GM20000 (cell line): Measurements from ENCODE around the gene OLA1.
"Not testable (repeated sequence)": the region's sequence is repeated elsewhere in the genome, so short reads cannot be mapped to it uniquely, and the experiment has no call there.

Source experiments
- DNase-seq: peaks from one replicate; pipeline ENCODE4 v3.0.0; 2012; ENCODE audit warnings: low spot score
- TF ChIP-seq, protein P1 (sequence below): IDR thresholded peaks from 2 replicates; pipeline ENCODE4 v1.5.1; 2012; ENCODE audit warnings: mild to moderate bottlenecking, control low read depth; ENCODE audit errors: extremely low read depth, missing control alignments

Gene OLA1

DNA sequence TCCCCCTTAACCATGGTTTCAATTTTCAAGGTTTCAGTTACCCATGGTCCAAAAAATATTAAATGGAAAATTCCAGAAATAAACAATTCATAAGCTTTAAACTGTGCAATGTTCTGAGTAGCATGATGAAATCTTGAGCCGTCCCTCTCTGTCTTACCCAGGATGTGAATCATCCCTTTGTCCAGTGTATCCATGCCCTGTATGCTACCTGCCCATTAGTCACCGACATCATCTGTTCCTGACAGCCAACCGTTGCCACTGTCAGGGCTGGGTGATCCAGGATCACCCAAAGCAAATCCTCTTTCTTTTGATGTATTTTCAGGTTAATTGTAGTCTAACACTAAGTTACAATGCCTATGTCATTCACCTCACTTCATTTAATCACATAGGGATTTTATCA lies 15.7 kb upstream of the OLA1 start:
- no peak for DNase-seq
- TF ChIP-seq, protein P1, sequence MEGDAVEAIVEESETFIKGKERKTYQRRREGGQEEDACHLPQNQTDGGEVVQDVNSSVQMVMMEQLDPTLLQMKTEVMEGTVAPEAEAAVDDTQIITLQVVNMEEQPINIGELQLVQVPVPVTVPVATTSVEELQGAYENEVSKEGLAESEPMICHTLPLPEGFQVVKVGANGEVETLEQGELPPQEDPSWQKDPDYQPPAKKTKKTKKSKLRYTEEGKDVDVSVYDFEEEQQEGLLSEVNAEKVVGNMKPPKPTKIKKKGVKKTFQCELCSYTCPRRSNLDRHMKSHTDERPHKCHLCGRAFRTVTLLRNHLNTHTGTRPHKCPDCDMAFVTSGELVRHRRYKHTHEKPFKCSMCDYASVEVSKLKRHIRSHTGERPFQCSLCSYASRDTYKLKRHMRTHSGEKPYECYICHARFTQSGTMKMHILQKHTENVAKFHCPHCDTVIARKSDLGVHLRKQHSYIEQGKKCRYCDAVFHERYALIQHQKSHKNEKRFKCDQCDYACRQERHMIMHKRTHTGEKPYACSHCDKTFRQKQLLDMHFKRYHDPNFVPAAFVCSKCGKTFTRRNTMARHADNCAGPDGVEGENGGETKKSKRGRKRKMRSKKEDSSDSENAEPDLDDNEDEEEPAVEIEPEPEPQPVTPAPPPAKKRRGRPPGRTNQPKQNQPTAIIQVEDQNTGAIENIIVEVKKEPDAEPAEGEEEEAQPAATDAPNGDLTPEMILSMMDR: no peak

GRCh38 chr2:174259981-174260380 lies 11.6 kb upstream of the OLA1 start:
- TF ChIP-seq, protein P1: no peak
- no peak for DNase-seq

GRCh38 chr2:174254267-174254666 lies 5.9 kb upstream of the OLA1 start:
- DNase-seq: no peak
- TF ChIP-seq, protein P1: no peak

DNA sequence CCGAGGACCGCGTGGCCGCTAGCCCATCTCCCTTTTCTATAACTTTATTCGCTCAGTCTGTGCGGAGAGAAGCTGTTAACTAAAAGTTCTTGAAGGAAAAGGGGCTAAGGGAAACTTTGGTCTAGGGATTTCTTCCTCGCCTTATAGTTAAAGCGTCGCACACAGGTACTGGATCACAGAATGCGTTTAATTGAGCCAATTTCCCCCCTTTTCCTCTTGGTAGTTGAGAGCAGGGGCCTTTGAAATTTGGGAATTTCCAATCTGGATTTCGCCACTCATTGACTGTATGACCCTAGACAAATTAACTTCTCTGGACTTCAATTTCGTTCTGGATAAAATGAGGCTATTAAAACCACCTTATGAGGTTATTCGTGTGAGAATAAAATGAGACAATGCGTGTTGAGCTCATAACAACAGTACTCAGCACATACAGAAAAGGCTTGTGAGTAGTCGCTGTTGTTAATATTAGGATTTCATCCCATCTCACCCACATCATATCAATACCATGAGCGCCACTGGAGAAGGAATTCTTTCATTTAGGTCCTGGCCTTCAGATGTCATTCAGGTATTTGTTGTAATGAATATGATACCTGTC lies 763 bp upstream of the OLA1 start:
- TF ChIP-seq, protein P1: no peak
- no peak for DNase-seq

GRCh38 chr2:174247474-174248186 lies 702 bp downstream of the OLA1 start:
- peak; percentile 36 for DNase-seq
- TF ChIP-seq, protein P1: no peak

DNA sequence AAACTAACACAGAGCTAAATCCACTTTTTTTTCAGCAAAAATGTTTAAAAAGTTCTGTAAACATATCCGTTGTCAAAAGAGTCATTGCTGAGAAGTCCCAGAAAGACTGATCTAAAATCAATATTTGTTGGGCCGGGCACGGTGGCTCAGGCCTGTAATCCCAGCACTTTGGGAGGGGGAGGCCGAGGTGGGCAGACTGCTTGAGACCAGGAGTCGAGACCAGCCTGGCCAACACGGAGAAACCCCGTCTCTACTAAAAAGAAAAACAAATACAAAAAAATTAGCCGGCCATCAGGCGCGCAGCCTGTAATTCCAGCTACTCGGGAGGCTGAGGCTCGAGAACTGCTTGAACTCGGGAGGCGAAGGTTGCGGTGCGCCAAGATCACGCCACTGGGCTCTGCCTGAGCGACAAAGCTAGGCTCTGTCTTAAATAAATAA lies 1.4 kb downstream of the OLA1 start:
- TF ChIP-seq, protein P1: no peak
- DNase-seq: no peak

DNA sequence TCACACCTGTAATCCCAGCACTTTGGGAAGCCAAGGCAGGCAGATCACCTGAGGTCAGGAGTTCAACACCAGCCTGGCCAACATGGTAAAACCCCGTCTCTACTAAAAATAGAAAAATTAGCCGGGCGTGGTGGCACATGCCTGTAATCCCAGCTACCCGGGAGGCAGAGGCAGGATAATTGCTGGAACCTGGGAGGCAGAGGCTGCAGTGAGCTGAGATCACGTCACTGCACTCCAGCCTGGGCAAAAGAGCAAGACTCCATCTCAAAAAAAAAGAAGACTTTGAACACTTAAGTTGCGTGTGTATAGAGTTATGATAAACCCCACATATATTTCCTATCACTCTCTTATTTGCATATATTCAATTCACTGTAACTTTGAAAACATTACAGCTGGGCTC lies 2.7 kb downstream of the OLA1 start:
- DNase-seq: not testable (repeated sequence)

GRCh38 chr2:174245065-174245464 lies 3.3 kb downstream of the OLA1 start:
- no peak for DNase-seq
- TF ChIP-seq, protein P1: no peak
